Nephron (organoid): ENCODE data around the gene CLEC19A.

Experiments
- H3K27ac Mint-ChIP-seq, 3 experiments: 2 replicates each; pipeline ENCODE4 v1.8.0; 2020; ENCODE audit warnings: mixed read lengths in 3 of 3, mild to moderate bottlenecking in 2 of 3, moderate library complexity in 1 of 3
- H3K27me3 Mint-ChIP-seq: 2 replicates; pipeline ENCODE4 v1.8.0; 2021; ENCODE audit warnings: low read depth, mild to moderate bottlenecking, moderate library complexity, mixed read lengths
- H3K36me3 Mint-ChIP-seq: 2 replicates; pipeline ENCODE4 v1.8.0; 2020; ENCODE audit warnings: low read depth, mixed read lengths
- H3K4me1 Mint-ChIP-seq: 2 replicates; pipeline ENCODE4 v1.8.0; 2020; ENCODE audit warnings: mixed read lengths
- H3K4me3 Mint-ChIP-seq, 3 experiments: 2 replicates each; pipeline ENCODE4 v1.8.0; 2020; ENCODE audit warnings: mild to moderate bottlenecking in 3 of 3, mixed read lengths in 3 of 3, moderate library complexity in 2 of 3
- H3K9me3 Mint-ChIP-seq: 2 replicates; pipeline ENCODE4 v1.8.0; 2020; ENCODE audit warnings: mixed read lengths
- TF ChIP-seq, protein P1 (sequence below), 3 experiments: fragments of 200-600 bp; sonication (generic); IDR thresholded peaks; one replicate each; pipeline ENCODE4 v1.5.0; 2021; ENCODE audit warnings: antibody characterized with exemption in 3 of 3; ENCODE audit not compliant: unreplicated experiment in 3 of 3

Gene CLEC19A

DNA sequence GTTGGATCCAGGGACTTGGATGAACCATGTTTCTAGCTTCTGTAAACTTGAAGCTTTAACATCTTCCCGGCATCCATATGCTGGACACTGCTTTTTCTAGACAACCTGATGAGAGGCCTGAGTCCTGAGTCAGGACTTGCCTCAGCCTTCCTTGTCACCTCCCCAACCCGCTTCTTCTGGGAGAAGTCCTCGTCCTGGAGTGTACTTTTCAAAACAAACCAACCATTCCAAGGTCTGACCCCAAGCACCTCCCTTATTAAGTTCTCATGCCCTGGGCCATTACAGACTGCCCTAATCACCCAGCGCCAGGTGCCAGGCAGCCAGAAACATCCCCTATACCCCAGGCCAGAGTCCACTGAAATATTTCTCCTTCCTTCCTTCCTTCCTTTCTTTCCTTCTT lies 59.4 kb downstream of the CLEC19A start:
- no peak overlapping the region for H3K27ac Mint-ChIP-seq
- H3K4me1 Mint-ChIP-seq, result no peaks in the 10 kb centered on the region
- peaks cover 6% of the 10 kb centered on the region for H3K9me3 Mint-ChIP-seq
- H3K4me3 Mint-ChIP-seq, result no peak overlapping the region
- peaks cover 19% of the 10 kb centered on the region for H3K27me3 Mint-ChIP-seq
- H3K36me3 Mint-ChIP-seq, result no peaks in the 10 kb centered on the region
- TF ChIP-seq, protein P1, sequence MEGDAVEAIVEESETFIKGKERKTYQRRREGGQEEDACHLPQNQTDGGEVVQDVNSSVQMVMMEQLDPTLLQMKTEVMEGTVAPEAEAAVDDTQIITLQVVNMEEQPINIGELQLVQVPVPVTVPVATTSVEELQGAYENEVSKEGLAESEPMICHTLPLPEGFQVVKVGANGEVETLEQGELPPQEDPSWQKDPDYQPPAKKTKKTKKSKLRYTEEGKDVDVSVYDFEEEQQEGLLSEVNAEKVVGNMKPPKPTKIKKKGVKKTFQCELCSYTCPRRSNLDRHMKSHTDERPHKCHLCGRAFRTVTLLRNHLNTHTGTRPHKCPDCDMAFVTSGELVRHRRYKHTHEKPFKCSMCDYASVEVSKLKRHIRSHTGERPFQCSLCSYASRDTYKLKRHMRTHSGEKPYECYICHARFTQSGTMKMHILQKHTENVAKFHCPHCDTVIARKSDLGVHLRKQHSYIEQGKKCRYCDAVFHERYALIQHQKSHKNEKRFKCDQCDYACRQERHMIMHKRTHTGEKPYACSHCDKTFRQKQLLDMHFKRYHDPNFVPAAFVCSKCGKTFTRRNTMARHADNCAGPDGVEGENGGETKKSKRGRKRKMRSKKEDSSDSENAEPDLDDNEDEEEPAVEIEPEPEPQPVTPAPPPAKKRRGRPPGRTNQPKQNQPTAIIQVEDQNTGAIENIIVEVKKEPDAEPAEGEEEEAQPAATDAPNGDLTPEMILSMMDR (IDR thresholded peaks at IDR 0.05; ENCODE audit: unreplicated experiment in 3 of 3), result no peak

DNA sequence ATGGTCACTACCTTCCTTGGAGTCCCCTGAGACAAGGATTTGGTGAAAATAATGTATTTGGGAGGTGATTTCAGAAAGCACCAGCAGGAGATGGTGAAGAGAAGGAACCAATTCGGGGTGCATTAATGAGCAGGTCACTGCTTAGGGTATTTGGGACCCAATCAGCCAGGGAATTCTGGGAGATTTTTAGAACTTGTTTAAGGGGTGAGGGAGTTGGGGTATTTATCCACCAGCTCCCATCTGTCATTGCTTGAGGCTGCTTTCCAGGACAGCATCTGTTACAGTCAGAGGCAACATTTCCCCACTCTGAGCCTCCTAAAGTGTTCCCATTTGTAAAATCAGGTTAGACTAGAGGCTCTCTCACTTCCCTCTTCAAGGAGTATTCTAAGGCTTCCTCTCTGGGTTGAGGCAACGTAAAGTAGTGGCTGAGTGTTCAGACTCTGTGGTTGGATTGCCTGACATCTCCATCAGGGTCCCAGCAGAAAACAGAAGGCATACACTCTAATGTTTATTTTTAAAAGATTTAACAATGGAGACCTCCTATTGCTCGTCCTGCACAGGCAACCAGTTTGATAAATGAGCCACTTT lies 60.9 kb downstream of the CLEC19A start:
- Mint-ChIP-seq H3K27ac (no peak overlapping the region), H3K36me3 (no peaks in the 10 kb centered on the region)

DNA sequence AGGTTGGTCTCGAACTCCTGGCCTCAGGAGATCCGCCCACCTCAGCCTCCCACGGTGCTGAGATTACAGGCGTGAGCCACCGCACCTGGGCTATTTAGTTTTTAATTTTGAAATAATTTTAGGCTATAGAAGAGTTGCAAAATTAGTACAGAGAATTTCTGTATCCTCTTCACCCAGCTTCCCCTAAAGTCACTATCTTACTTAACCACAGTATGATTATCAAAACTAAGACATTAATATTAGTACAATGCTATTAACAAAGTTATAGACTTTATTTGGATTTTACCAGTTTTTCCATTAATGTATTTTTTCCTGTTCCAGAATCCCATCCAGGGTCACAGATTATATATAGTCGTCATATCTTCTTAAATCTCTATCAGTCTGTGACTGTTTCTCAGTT lies 62.6 kb downstream of the CLEC19A start:
- TF ChIP-seq, protein P1 (IDR thresholded peaks at IDR 0.05; ENCODE audit: unreplicated experiment in 3 of 3), result no peak
- Mint-ChIP-seq H3K9me3 (peaks cover 2% of the 10 kb centered on the region), H3K4me1 (no peaks in the 10 kb centered on the region), H3K4me3 (no peak overlapping the region), H3K36me3 (no peaks in the 10 kb centered on the region), H3K27ac (peak overlapping the region in 1 of 3 experiments; percentile 44), H3K27me3 (peaks cover 8% of the 10 kb centered on the region)

More for the DNA sequence above, 60.9 kb downstream of the CLEC19A start:
- TF ChIP-seq, protein P1 (IDR thresholded peaks at IDR 0.05; ENCODE audit: unreplicated experiment in 3 of 3), result no peak
- Mint-ChIP-seq H3K27me3 (peaks cover 13% of the 10 kb centered on the region), H3K9me3 (peaks cover 6% of the 10 kb centered on the region), H3K4me1 (no peaks in the 10 kb centered on the region), H3K4me3 (no peak overlapping the region)

DNA sequence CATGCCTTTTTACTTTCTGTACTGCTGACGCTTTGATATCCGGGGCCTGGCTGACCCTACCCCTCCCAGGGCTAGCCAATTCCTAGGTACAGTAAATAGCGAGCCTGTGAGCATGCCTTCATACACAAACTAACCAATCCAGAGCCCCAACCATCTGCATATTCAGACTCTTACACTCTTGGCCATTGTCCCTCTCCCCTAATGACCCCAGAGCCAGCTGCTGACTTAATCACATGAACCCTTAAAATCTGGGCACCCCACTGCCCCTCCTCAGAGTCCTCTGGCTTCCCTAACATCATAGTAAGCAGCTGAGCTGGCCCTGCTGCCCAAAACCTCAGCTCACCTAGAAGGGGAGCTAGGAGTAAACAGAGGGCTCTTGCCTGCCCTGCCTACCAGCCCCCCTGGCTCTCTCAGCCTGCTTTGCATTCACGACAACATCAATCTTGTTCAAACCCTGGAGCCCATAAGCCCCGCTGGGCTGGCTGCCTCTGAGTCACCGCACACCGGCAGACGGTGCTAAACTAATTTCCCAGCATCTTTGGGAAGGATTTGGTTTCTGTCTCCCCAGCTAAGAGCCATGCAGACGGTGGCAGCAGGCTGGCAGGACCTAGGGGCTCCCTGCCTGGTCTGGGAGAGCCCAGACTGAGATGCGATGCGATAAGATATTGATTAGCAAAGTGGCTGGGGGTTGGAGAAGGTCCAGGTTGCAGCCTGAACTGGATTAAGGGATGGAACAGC lies 63.2 kb downstream of the CLEC19A start:
- H3K4me3 Mint-ChIP-seq, result no peak overlapping the region
- peaks cover 9% of the 10 kb centered on the region for H3K27me3 Mint-ChIP-seq
- no peaks in the 10 kb centered on the region for H3K4me1 Mint-ChIP-seq
- H3K9me3 Mint-ChIP-seq, result peaks cover 2% of the 10 kb centered on the region
- H3K36me3 Mint-ChIP-seq, result no peaks in the 10 kb centered on the region
- peak overlapping the region in 1 of 3 experiments; percentile 44 for H3K27ac Mint-ChIP-seq
- TF ChIP-seq, protein P1 (IDR thresholded peaks at IDR 0.05; ENCODE audit: unreplicated experiment in 3 of 3), result no peak

DNA sequence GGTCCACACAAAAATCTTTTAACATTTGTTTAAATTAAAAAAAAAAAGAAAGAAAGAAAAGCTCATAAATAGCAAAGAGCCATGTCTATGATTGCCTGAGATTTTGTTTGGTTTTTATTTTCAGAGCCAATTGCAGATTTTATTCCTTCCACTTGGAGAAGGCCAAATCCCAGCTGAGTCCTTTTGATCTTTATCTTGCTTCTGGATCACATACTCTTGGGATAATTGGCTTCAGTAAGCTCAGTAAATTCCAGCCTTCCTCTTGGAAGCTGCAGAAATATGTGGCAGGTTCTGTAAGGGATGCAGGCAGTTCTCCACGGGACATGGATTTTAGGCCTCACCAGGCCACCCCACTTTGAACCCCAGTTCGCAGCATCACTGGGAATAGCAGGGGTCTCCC lies 68.8 kb downstream of the CLEC19A start:
- no peak overlapping the region for H3K4me3 Mint-ChIP-seq
- H3K36me3 Mint-ChIP-seq, result no peaks in the 10 kb centered on the region
- peaks cover 4% of the 10 kb centered on the region for H3K27me3 Mint-ChIP-seq
- H3K27ac Mint-ChIP-seq, result peak overlapping the region in 1 of 3 experiments; percentile 57
- H3K4me1 Mint-ChIP-seq, result peaks cover 5% of the 10 kb centered on the region
- TF ChIP-seq, protein P1 (IDR thresholded peaks at IDR 0.05; ENCODE audit: unreplicated experiment in 3 of 3), result no peak
- no peaks in the 10 kb centered on the region for H3K9me3 Mint-ChIP-seq
